Measurements from ENCODE around the gene SLAIN1. TPM values are rescaled to one million over a fixed set of nuclear protein-coding genes. Genes with fewer than 3 reads are reported as not detected.

Gene SLAIN1
- total and polyA plus RNA-seq, 2 of the 4 experiments (the other 2 are of a cell fraction) = 0.29 to 0.36 TPM

DNA sequence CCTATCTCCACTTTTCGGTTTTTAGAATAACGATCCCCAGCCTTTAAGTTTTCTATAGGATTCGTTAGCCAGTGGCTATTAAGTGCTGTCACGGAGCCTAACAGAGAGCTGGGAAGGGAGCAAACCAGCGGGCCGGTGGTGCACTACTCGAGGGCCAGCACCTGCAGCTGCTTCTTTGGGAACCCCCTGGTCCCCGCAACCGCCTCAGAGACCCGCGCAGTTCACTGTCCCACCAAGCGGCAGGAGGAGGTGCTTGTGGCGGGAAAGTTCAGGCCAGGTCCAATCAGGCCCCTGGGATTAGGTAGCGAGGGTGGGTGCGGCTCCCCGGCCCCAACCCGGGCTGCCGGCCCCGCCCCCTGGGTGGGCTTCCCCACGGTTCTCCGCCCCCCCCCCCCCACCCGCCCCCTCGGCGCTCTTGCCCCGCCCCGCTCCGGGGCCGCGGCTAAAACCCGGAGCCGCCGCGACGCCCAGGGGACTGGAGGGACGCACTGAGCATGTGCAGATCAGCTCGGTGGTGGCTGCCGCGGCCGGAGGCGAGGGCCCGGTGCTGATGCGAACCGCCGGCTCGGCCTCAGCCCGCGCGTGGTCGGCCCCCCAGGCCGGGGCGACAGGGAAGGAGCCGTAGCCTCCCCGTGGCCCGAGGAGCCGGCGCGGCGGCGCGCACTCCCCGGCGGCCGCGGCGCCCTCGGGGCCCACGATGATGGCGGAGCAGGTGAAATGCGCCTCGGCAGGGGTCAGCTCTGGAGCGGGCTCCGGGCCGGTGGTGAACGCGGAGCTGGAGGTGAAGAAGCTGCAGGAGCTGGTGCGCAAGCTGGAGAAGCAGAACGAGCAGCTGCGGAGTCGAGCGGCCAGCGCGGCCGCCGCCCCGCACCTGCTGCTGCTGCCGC lies at the start of gene SLAIN1 (continued):
- TF ChIP-seq RFX5 (IDR thresholded peaks at IDR 0.05; ENCODE audit: low read depth, low read length) = no peak
- no peak for TF ChIP-seq FOS (IDR thresholded peaks at IDR 0.05; ENCODE audit: low read depth, low read length)
- TF ChIP-seq NFE2L2 (IDR thresholded peaks at IDR 0.05; ENCODE audit: low read depth, low read length) = no peak

GRCh38 chr13:77650409-77650808 lies 47.1 kb upstream of the SLAIN1 start:
- H3K9me1 ChIP-seq (ENCODE audit: insufficient read depth, low read length) = no peaks in the 10 kb centered on the region
- no peak overlapping the region for H3K4ac ChIP-seq (ENCODE audit: low read depth, low read length)
- H3K4me2 ChIP-seq (ENCODE audit: low read depth, low read length) = no peak overlapping the region
- H3K4me3 ChIP-seq (ENCODE audit: insufficient read depth, low read depth, low read length) = no peak overlapping the region
- no peak overlapping the region for H3K14ac ChIP-seq (replicated peaks; ENCODE audit: low read depth, low read length)
- no peaks in the 10 kb centered on the region for H3K9me3 ChIP-seq (ENCODE audit: control insufficient read depth, insufficient read depth, low read length)
- no peak overlapping the region for H2BK120ac ChIP-seq (ENCODE audit: low read depth, low read length)
- TF ChIP-seq POLR2A (IDR thresholded peaks at IDR 0.05; ENCODE audit: low read depth, low read length) = no peak
- no peak for TF ChIP-seq FOS (IDR thresholded peaks at IDR 0.05; ENCODE audit: low read depth, low read length)
- TF ChIP-seq MXI1 (IDR thresholded peaks at IDR 0.05; ENCODE audit: borderline replicate concordance, low read depth, low read length) = no peak
- no peak for TF ChIP-seq RAD21 (IDR thresholded peaks at IDR 0.05; ENCODE audit: low read length)
- TF ChIP-seq MAZ (IDR thresholded peaks at IDR 0.05; ENCODE audit: borderline replicate concordance, low read depth, low read length) = no peak
- H3K27ac ChIP-seq (ENCODE audit: insufficient read depth, low read length) = no peak overlapping the region
- H3K4me1 ChIP-seq (ENCODE audit: control insufficient read depth, insufficient read depth, low read length) = no peaks in the 10 kb centered on the region
- intact Hi-C loops (cut with micrococcal nuclease) (no loop called here), dilution Hi-C loops (cut with HindIII; ENCODE audit: low sequenced_read_pairs, unreplicated experiment) (no loop called here), in situ Hi-C loops (cut with MboI; ENCODE audit: low sequenced_read_pairs) (no loop called here)
- H3K9ac ChIP-seq (ENCODE audit: low read depth, low read length) = no peak overlapping the region
- no peak overlapping the region for H2BK20ac ChIP-seq (ENCODE audit: low read depth, low read length)
- H2BK15ac ChIP-seq (ENCODE audit: low read depth, low read length) = no peak overlapping the region
- no TSS peak for BruUV-seq (replicated peaks)
- H4K20me1 ChIP-seq (ENCODE audit: insufficient read depth, low read length) = no peaks in the 10 kb centered on the region
- H4K91ac ChIP-seq (ENCODE audit: insufficient read depth, low read depth, low read length) = no peak overlapping the region
- ChIA-PET POLR2A (ENCODE audit: unreplicated experiment) (no interaction called here), CTCF (interaction anchor here (0.5 kb wide), 1 partner anchor 93 kb away, joined by 5 read pairs; no protein-coding TSS in a partner anchor)
- H3K36me3 ChIP-seq (ENCODE audit: control insufficient read depth, insufficient read depth, low read length) = no peaks in the 10 kb centered on the region
- no peak overlapping the region for H3K23ac ChIP-seq (ENCODE audit: low read depth, low read length)
- H4K8ac ChIP-seq (ENCODE audit: low read depth in 2 of 2, low read length in 2 of 2) = no peak overlapping the region
- no peak overlapping the region for H4K5ac ChIP-seq (ENCODE audit: low read depth, low read length)
- H3K18ac ChIP-seq (ENCODE audit: low read depth, low read length) = no peak overlapping the region
- no peak overlapping the region for H2AK5ac ChIP-seq (ENCODE audit: low read depth, low read length)
- DNase-seq = no peak
- H3K79me1 ChIP-seq (ENCODE audit: low read depth in 1 of 2, low read length in 2 of 2) = no peaks in the 10 kb centered on the region
- no peak overlapping the region for H3K56ac ChIP-seq (ENCODE audit: extremely low read depth, insufficient read depth, low read length)
- no peak overlapping the region for H2BK5ac ChIP-seq (ENCODE audit: low read depth, low read length, poor library complexity, severe bottlenecking)
- no peaks in the 10 kb centered on the region for H3K27me3 ChIP-seq (ENCODE audit: control insufficient read depth, insufficient read depth, low read length)
- no peak for ATAC-seq (ENCODE audit: low read depth)
- H2AFZ ChIP-seq (replicated peaks; ENCODE audit: low read length, poor library complexity) = no peak overlapping the region
- H2AK9ac ChIP-seq (replicated peaks; ENCODE audit: low read depth, low read length, poor library complexity) = no peak overlapping the region
